Transverse colon (tissue), 4 donors: ENCODE data around the gene CNOT4. TPM values are rescaled to one million over a fixed set of nuclear protein-coding genes. Genes with fewer than 3 reads are reported as not detected.

ENCODE experiments used
- DNase-seq: peaks from one replicate; pipeline ENCODE4 v3.0.0-alpha.2; 2019
- H3K27ac ChIP-seq, 4 donors: fragments of 200-600 bp; sonication (generic); 2 replicates each; pipeline ENCODE4 v1.5.1; 2016 to 2018; ENCODE audit warnings: inconsistent platforms in 4 of 4
- H3K27me3 ChIP-seq: fragments of 200-600 bp; sonication (generic); 2 replicates; pipeline ENCODE4 v1.5.1; 2017; ENCODE audit warnings: inconsistent platforms
- H3K36me3 ChIP-seq, 4 donors: fragments of 200-600 bp; sonication (generic); 2 replicates each; pipeline ENCODE4 v1.5.1; 2017 to 2019; ENCODE audit warnings: inconsistent platforms in 4 of 4
- H3K4me1 ChIP-seq, 4 donors: fragments of 200-600 bp; sonication (generic); 2 replicates each; pipeline ENCODE4 v1.5.1; 2017 to 2020; ENCODE audit warnings: inconsistent platforms in 4 of 4
- H3K4me3 ChIP-seq, 4 donors: fragments of 200-600 bp; sonication (generic); 1 replicate in 1 of 4; 2 replicates in 3 of 4; pipeline versions ENCODE4 v1.5.1 to v1.6.1; 2017 to 2019; ENCODE audit warnings: inconsistent platforms in 4 of 4
- H3K9me3 ChIP-seq, 2 donors: fragments of 200-600 bp; sonication (generic); 2 replicates each; pipeline ENCODE4 v1.5.1; 2017 to 2019; ENCODE audit warnings: inconsistent platforms in 2 of 2
- CTCF ChIP-seq, 5 experiments: fragments of 200-600 bp in 3 of 5; fragments of 450-650 bp in 2 of 5; sonication (generic) in 3 of 5; IDR thresholded peaks; 1 replicate in 2 of 5; 2 replicates in 3 of 5; pipeline ENCODE4 v1.5.1; 2016 to 2017; ENCODE audit warnings: antibody characterized with exemption in 5 of 5, inconsistent platforms in 3 of 5, mild to moderate bottlenecking in 2 of 5, moderate library complexity in 1 of 5
- EP300 ChIP-seq: sonication (generic); formaldehyde crosslinking; IDR thresholded peaks from one replicate; pipeline ENCODE4 v1.6.1; 2017; ENCODE audit warnings: antibody characterized with exemption, low read depth
- POLR2A ChIP-seq: fragments of 450-650 bp; IDR thresholded peaks from one replicate; pipeline ENCODE4 v1.6.1; 2016; ENCODE audit warnings: antibody characterized with exemption, mild to moderate bottlenecking, moderate library complexity
- POLR2AphosphoS5 ChIP-seq, 3 donors: sonication (generic); formaldehyde crosslinking; IDR thresholded peaks; one replicate each; pipeline ENCODE4 v1.6.1; 2016; ENCODE audit warnings: antibody characterized with exemption in 3 of 3
- WGBS, 2 donors: methylation state at CpG; one replicate each; pipeline ENCODE4 v1.1.5; 2018; ENCODE audit warnings: low coverage in 1 of 2; 5-methylcytosine and 5-hydroxymethylcytosine counted together
- in situ Hi-C, 4 donors: fragments of 200-750 bp; cut with MboI; loops; one replicate each; pipeline versions ENCODE4 v1.15.0 to v1.15.1; 2017; ENCODE audit warnings: low sequenced_read_pairs in 3 of 4, low pct_ligation_motif_present in 1 of 4, low pct_unique_long_range_greater_than_20kb in 1 of 4
- intact Hi-C: fragments of 100-400 bp; cut with DNase I; formaldehyde crosslinking; loops from one replicate; pipeline ENCODE4 v1.15.1; 2023; ENCODE audit warnings: low total_unique reads
- total RNA-seq, 4 donors: library from RNA; depleted of rRNA; stranded (reverse); fragments of >200 nt; gene quantifications; one replicate each; pipeline ENCODE4 v1.1.0, GENCODE V29; 2016

Gene CNOT4
- total RNA-seq, 4 donors from 2014 or later, result 18.4 to 82.2 (median 29.9) TPM

DNA sequence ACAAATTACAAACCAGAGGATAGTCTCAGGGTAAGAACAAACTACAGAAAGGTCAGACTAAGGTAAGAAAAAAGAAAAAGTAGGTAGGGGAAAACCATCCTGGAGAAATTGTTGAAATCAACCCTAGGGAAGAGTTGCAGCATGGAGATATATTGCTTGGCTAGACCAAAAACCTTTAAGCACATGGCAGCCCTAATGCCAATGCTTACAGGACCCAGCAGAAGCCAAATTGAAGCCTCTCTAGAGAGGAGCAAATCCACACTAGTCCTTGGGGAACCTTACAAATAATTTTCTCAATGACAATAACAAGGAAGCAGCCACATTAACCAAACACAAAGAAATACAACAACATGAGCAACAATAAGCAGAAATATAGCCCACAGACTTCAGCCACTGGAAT is 81.9 kb downstream of the CNOT4 start:
- Histone ChIP-seq H3K4me1 (peaks cover 0 to 21% (median 1%) of the 10 kb centered on the region in 4 donors), H3K36me3 (no peaks in the 10 kb centered on the region), H3K9me3 (no peaks in the 10 kb centered on the region), H3K27me3 (no peaks in the 10 kb centered on the region), H3K4me3 (no peak overlapping the region), H3K27ac (no peak overlapping the region)
- in situ Hi-C loops (no loop called here), intact Hi-C loops (no loop called here)
- TF ChIP-seq CTCF (IDR thresholded peaks at IDR 0.05) (no peak), POLR2AphosphoS5 (IDR thresholded peaks at IDR 0.05) (no peak), EP300 (no peak), POLR2A (no peak)
- DNase-seq, result no peak

- Histone ChIP-seq H3K9me3 (no peaks in the 10 kb centered on the region), H3K36me3 (no peaks in the 10 kb centered on the region), H3K4me3 (no peak overlapping the region), H3K27ac (no peak overlapping the region), H3K27me3 (no peaks in the 10 kb centered on the region), H3K4me1 (peaks cover 0 to 21% (median 1%) of the 10 kb centered on the region in 4 donors)
- no peak for DNase-seq
- intact Hi-C loops, result no loop called here
- in situ Hi-C loops, result no loop called here
- TF ChIP-seq EP300 (no peak), POLR2AphosphoS5 (IDR thresholded peaks at IDR 0.05) (no peak), CTCF (IDR thresholded peaks at IDR 0.05) (no peak), POLR2A (no peak)
These were observed 82.7 kb downstream of the CNOT4 start for GRCh38 chr7:135427166-135427565.

DNA sequence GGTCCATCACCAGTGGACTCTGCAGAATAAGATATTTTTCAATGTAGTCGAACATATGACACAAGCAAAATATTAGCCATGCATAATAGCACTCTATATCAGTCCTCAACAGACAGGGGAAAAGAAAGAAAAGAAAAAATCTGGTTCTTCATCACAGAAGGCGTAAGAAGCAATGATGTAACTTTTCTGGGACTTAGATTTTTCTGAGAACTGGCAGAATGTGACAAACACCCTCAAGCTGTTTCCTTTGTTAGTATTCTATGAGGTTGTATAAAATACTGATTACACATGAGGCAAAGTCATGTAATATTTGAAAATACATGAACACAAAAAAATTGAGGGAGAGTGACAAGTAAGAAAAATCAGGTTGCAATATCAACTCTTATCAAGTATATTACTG is 84.9 kb downstream of the CNOT4 start:
- Histone ChIP-seq H3K36me3 (peaks cover 0 to 4% (median 0%) of the 10 kb centered on the region in 4 donors), H3K27ac (no peak overlapping the region), H3K4me1 (peaks cover 0 to 21% (median 1%) of the 10 kb centered on the region in 4 donors), H3K27me3 (no peaks in the 10 kb centered on the region), H3K4me3 (no peak overlapping the region), H3K9me3 (no peaks in the 10 kb centered on the region)
- intact Hi-C loops, result no loop called here
- 88 to 100% methylated on average over 2 of the region's 2 CpGs for WGBS, 2 donors
- TF ChIP-seq EP300 (no peak), POLR2A (no peak), POLR2AphosphoS5 (IDR thresholded peaks at IDR 0.05) (no peak), CTCF (IDR thresholded peaks at IDR 0.05) (no peak)
- DNase-seq, result no peak
- in situ Hi-C loops, result no loop called here

DNA sequence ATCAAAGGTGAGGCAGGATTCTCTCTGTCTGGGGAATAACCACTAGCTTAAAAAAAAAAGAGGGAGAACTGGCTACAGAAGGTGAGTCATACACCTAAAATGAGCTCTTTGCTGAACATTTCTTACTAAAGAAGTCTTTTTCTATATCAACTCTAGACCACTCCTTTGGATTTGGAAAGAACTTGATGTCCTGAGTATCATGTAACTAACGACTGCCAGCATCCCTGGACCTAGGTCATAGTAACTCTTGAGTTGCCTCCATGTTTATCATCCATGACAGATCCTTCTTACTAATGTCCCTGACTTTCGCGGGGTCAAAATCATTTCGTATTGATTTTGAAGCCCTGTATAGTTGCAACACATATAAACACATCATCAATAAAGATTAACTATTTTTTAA is 89.1 kb downstream of the CNOT4 start:
- in situ Hi-C loops, result no loop called here
- TF ChIP-seq EP300 (no peak), POLR2AphosphoS5 (IDR thresholded peaks at IDR 0.05) (no peak), CTCF (IDR thresholded peaks at IDR 0.05) (no peak), POLR2A (no peak)
- intact Hi-C loops, result no loop called here
- Histone ChIP-seq H3K4me3 (no peak overlapping the region), H3K27me3 (no peaks in the 10 kb centered on the region), H3K27ac (no peak overlapping the region), H3K4me1 (peaks cover 0 to 3% (median 0%) of the 10 kb centered on the region in 4 donors), H3K9me3 (no peaks in the 10 kb centered on the region), H3K36me3 (peaks cover 0 to 4% (median 0%) of the 10 kb centered on the region in 4 donors)
- WGBS, 2 donors, result 89 to 95% methylated on average over 4 of the region's 4 CpGs
- DNase-seq, result no peak
